Activated CD8-positive, alpha-beta memory T cell treated with anti-CD3 and anti-CD28 coated beads for 36 hours (primary cell): ENCODE measurements around the gene TSC2. TPM values are rescaled to one million over a fixed set of nuclear protein-coding genes. Genes with fewer than 3 reads are reported as not detected.

ENCODE experiments used
- CTCF ChIA-PET: fragments of 350-600 bp; sonication (Branson Sonifier 250); formaldehyde crosslinking; loops from one replicate; lab custom pipeline; 2021; ENCODE audit warnings: antibody characterized with exemption; lab: Charles Lee
- POLR2A ChIA-PET: fragments of 350-600 bp; sonication (Branson Sonifier 250); formaldehyde crosslinking; loops from one replicate; lab custom pipeline; 2021; ENCODE audit warnings: antibody characterized with exemption; lab: Charles Lee
- total RNA-seq, 2 experiments: library from RNA; stranded (reverse); gene quantifications; one replicate each; pipeline ENCODE4 v1.2.3, GENCODE V29; 2021

Gene TSC2
- total RNA-seq, 2 experiments from 2014 or later = 80.2 to 84.5 TPM

GRCh38 chr16:2053897-2054296, 6.1 kb downstream of the TSC2 start:
- ChIA-PET CTCF (no interaction called here), POLR2A (no interaction called here)

- ChIA-PET POLR2A (no interaction called here), CTCF (interaction anchor here (0.8 kb wide), 1 partner anchor 38 kb away, joined by 3 read pairs; no protein-coding TSS in a partner anchor)
Measured at GRCh38 chr16:2054543-2055245, 6.9 kb downstream of the TSC2 start.

GRCh38 chr16:2056077-2056476, 8.3 kb downstream of the TSC2 start:
- CTCF ChIA-PET = no interaction called here

GRCh38 chr16:2056681-2057407, 9.1 kb downstream of the TSC2 start:
- ChIA-PET POLR2A (no interaction called here), CTCF (interaction anchor here (0.9 kb wide), 1 partner anchor 10 kb away, joined by 3 read pairs; no protein-coding TSS in a partner anchor)

More at GRCh38 chr16:2056077-2056476, 8.3 kb downstream of the TSC2 start:
- POLR2A ChIA-PET = no interaction called here

- CTCF ChIA-PET = interaction anchor here (0.9 kb wide), 1 partner anchor 11 kb away, joined by 3 read pairs; no protein-coding TSS in a partner anchor
Measured at GRCh38 chr16:2057438-2057837, 9.7 kb downstream of the TSC2 start.

GRCh38 chr16:2058420-2058819, 10.6 kb downstream of the TSC2 start:
- POLR2A ChIA-PET = no interaction called here
- CTCF ChIA-PET = interaction anchor here (0.7 to 0.8 kb wide), 2 partner anchors 34 to 36 kb away, joined by 3 read pairs; no protein-coding TSS in a partner anchor

More at GRCh38 chr16:2057438-2057837, 9.7 kb downstream of the TSC2 start:
- POLR2A ChIA-PET = no interaction called here

GRCh38 chr16:2058872-2059271, 11.1 kb downstream of the TSC2 start:
- ChIA-PET CTCF (interaction anchor here (0.7 to 0.8 kb wide), 2 partner anchors 34 to 36 kb away, joined by 3 read pairs; no protein-coding TSS in a partner anchor), POLR2A (interaction anchor here (0.6 kb wide), 1 partner anchor 16 kb away, joined by 4 read pairs; no protein-coding TSS in a partner anchor)

- POLR2A ChIA-PET = no interaction called here
Measured at GRCh38 chr16:2060346-2060745, 12.6 kb downstream of the TSC2 start.

GRCh38 chr16:2061023-2061422, 13.2 kb downstream of the TSC2 start:
- POLR2A ChIA-PET = no interaction called here
- CTCF ChIA-PET = no interaction called here

More at GRCh38 chr16:2060346-2060745, 12.6 kb downstream of the TSC2 start:
- CTCF ChIA-PET = no interaction called here

- POLR2A ChIA-PET = no interaction called here
- CTCF ChIA-PET = interaction anchor here (0.6 kb wide), 1 partner anchor 283 kb away, joined by 3 read pairs; no protein-coding TSS in a partner anchor
Measured at GRCh38 chr16:2061526-2061925, 13.7 kb downstream of the TSC2 start.

GRCh38 chr16:2062801-2063200, 15.0 kb downstream of the TSC2 start:
- ChIA-PET POLR2A (no interaction called here), CTCF (no interaction called here)

- CTCF ChIA-PET = interaction anchor here (1.3 kb wide), 1 partner anchor 41 kb away, joined by 5 read pairs; no protein-coding TSS in a partner anchor
- POLR2A ChIA-PET = no interaction called here
Measured at GRCh38 chr16:2063861-2064260, 16.1 kb downstream of the TSC2 start.

GRCh38 chr16:2064368-2064945, 16.7 kb downstream of the TSC2 start:
- CTCF ChIA-PET = interaction anchor here (1.3 kb wide), 1 partner anchor 42 kb away, joined by 5 read pairs; no protein-coding TSS in a partner anchor
- POLR2A ChIA-PET = interaction anchor here (0.6 kb wide), 1 partner anchor 21 kb away, joined by 8 read pairs; no protein-coding TSS in a partner anchor

- ChIA-PET CTCF (interaction anchor here (1.2 to 1.3 kb wide), 2 partner anchors 43 to 74 kb away, joined by 3 to 5 read pairs; no protein-coding TSS in a partner anchor), POLR2A (no interaction called here)
Measured at GRCh38 chr16:2066139-2066538, 18.4 kb downstream of the TSC2 start.

- CTCF ChIA-PET = interaction anchor here (1.2 kb wide), 1 partner anchor 70 kb away, joined by 3 read pairs; no protein-coding TSS in a partner anchor
- POLR2A ChIA-PET = no interaction called here
Measured at GRCh38 chr16:2070576-2071453, 23.0 kb downstream of the TSC2 start.

- ChIA-PET POLR2A (no interaction called here), CTCF (interaction anchor here (1.2 kb wide), 1 partner anchor 70 kb away, joined by 3 read pairs; no protein-coding TSS in a partner anchor)
Measured at GRCh38 chr16:2071454-2072202, 23.8 kb downstream of the TSC2 start.

GRCh38 chr16:2072926-2073325, 25.1 kb downstream of the TSC2 start:
- ChIA-PET CTCF (interaction anchor here (0.6 kb wide), 1 partner anchor 411 kb away, joined by 3 read pairs; no protein-coding TSS in a partner anchor), POLR2A (interaction anchor here (0.6 kb wide), 1 partner anchor 15 kb away, joined by 3 read pairs; no protein-coding TSS in a partner anchor)
